EL (cell line): ENCODE data around the gene SKOR2.
A peak's percentile ranks its signal among the peaks of the same experiment; 100 is the strongest.

ENCODE experiments used
- DNase-seq: peaks from one replicate; pipeline ENCODE4 v3.0.0-alpha.2; 2016

The SKOR2 gene

GRCh38 chr18:47251289-47252120 lies at the start of gene SKOR2:
Gene SKOR2 (minus strand): TSS chr18:47251660. CDS start chr18:47249183, 2,477 bp downstream.
- DNase-seq: no peak

GRCh38 chr18:47296462-47296861 lies 45.0 kb upstream of the SKOR2 start:
- DNase-seq: no peak

GRCh38 chr18:47294801-47295200 lies 43.3 kb upstream of the SKOR2 start:
- no peak for DNase-seq

- no peak for DNase-seq
Measured at GRCh38 chr18:47288741-47289140, 37.3 kb upstream of the SKOR2 start.

GRCh38 chr18:47287911-47288585 lies 36.6 kb upstream of the SKOR2 start:
- no peak for DNase-seq

GRCh38 chr18:47286776-47287410 lies 35.4 kb upstream of the SKOR2 start:
- no peak for DNase-seq

- no peak for DNase-seq
Measured at GRCh38 chr18:47285456-47285855, 34.0 kb upstream of the SKOR2 start.

GRCh38 chr18:47284721-47285395 lies 33.4 kb upstream of the SKOR2 start:
- no peak for DNase-seq

GRCh38 chr18:47283476-47283875 lies 32.0 kb upstream of the SKOR2 start:
- peak; percentile 42 for DNase-seq

- DNase-seq: no peak
Measured at GRCh38 chr18:47280121-47280520, 28.7 kb upstream of the SKOR2 start.

GRCh38 chr18:47274961-47275360 lies 23.5 kb upstream of the SKOR2 start:
- DNase-seq: no peak

- peak; percentile 71 for DNase-seq
Measured at GRCh38 chr18:47265197-47265596, 13.7 kb upstream of the SKOR2 start.

- DNase-seq: no peak
Measured at GRCh38 chr18:47264308-47264700, 12.8 kb upstream of the SKOR2 start.

GRCh38 chr18:47263430-47264307 lies 12.2 kb upstream of the SKOR2 start:
- peak; percentile 42 for DNase-seq

- DNase-seq: no peak
Measured at GRCh38 chr18:47263150-47263429, 11.6 kb upstream of the SKOR2 start.

- no peak for DNase-seq
Measured at GRCh38 chr18:47262301-47263149, 11.1 kb upstream of the SKOR2 start.

GRCh38 chr18:47261902-47262300 lies 10.4 kb upstream of the SKOR2 start:
- DNase-seq: no peak

GRCh38 chr18:47260924-47261701 lies 9.7 kb upstream of the SKOR2 start:
- no peak for DNase-seq

- peak; percentile 26 for DNase-seq
Measured at GRCh38 chr18:47260120-47260923, 8.9 kb upstream of the SKOR2 start.
